Tibial artery (tissue), 4 donors: ENCODE measurements around the gene ERI3.

Experiments used
- DNase-seq, 2 donors: peaks; one replicate each; pipeline ENCODE4 v3.0.0-alpha.2; 2019
- H3K27ac ChIP-seq, 2 donors: fragments of 200-600 bp; sonication (generic) in 1 of 2; 1 replicate in 1 of 2; 2 replicates in 1 of 2; pipeline ENCODE4 v1.5.1; 2018 to 2019; ENCODE audit warnings: mild to moderate bottlenecking in 1 of 2
- H3K27me3 ChIP-seq, 2 donors: fragments of 200-600 bp; sonication (generic) in 1 of 2; one replicate each; pipeline versions ENCODE4 v1.5.1 to v1.6.0; 2016 to 2019
- H3K36me3 ChIP-seq, 3 donors: fragments of 200-600 bp; sonication (generic) in 2 of 3; one replicate each; pipeline ENCODE4 v1.5.1; 2016 to 2019; ENCODE audit warnings: mild to moderate bottlenecking in 2 of 3
- H3K4me1 ChIP-seq, 4 donors: fragments of 200-600 bp; sonication (generic) in 2 of 4; 1 replicate in 3 of 4; 2 replicates in 1 of 4; pipeline ENCODE4 v1.5.1; 2016 to 2019
- H3K4me3 ChIP-seq, 2 donors: fragments of 200-600 bp; sonication (generic) in 1 of 2; 1 replicate in 1 of 2; 2 replicates in 1 of 2; pipeline ENCODE4 v1.5.1; 2018 to 2019; ENCODE audit warnings: mild to moderate bottlenecking in 2 of 2
- H3K9me3 ChIP-seq, 3 donors: fragments of 200-600 bp; sonication (generic) in 1 of 3; one replicate each; pipeline ENCODE4 v1.5.1; 2016 to 2019
- CTCF ChIP-seq, 2 experiments: fragments of 200-600 bp in 1 of 2; fragments of 450-650 bp in 1 of 2; IDR thresholded peaks; one replicate each; pipeline ENCODE4 v1.5.1; 2017 to 2019; ENCODE audit warnings: antibody characterized with exemption in 2 of 2, mild to moderate bottlenecking in 1 of 2, moderate library complexity in 1 of 2
- intact Hi-C: fragments of 100-400 bp; cut with DNase I; formaldehyde crosslinking; loops from one replicate; pipeline ENCODE4 v1.15.0; 2023; ENCODE audit warnings: low total_unique reads

Gene ERI3

GRCh38 chr1:44267438-44267837 lies 87.6 kb downstream of the ERI3 start:
- intact Hi-C loops: no loop called here

GRCh38 chr1:44266400-44267344 lies 88.4 kb downstream of the ERI3 start:
- H3K4me1 ChIP-seq: no peaks in the 10 kb centered on the region
- H3K4me3 ChIP-seq: no peak overlapping the region
- H3K36me3 ChIP-seq: peaks cover 0 to 2% (median 0%) of the 10 kb centered on the region in 3 donors
- H3K27me3 ChIP-seq: no peaks in the 10 kb centered on the region
- intact Hi-C loops: no loop called here
- H3K9me3 ChIP-seq: no peaks in the 10 kb centered on the region
- no peak overlapping the region for H3K27ac ChIP-seq
- TF ChIP-seq CTCF (IDR thresholded peaks at IDR 0.05): no peak
- no peak for DNase-seq

More at GRCh38 chr1:44267438-44267837, 87.6 kb downstream of the ERI3 start:
- Histone ChIP-seq H3K4me3 (no peak overlapping the region), H3K4me1 (no peaks in the 10 kb centered on the region), H3K27ac (no peak overlapping the region), H3K27me3 (no peaks in the 10 kb centered on the region), H3K9me3 (no peaks in the 10 kb centered on the region), H3K36me3 (no peaks in the 10 kb centered on the region)
- TF ChIP-seq CTCF (IDR thresholded peaks at IDR 0.05): no peak
- no peak for DNase-seq

- Histone ChIP-seq H3K36me3 (peaks cover 0 to 6% (median 0%) of the 10 kb centered on the region in 3 donors), H3K4me1 (no peaks in the 10 kb centered on the region), H3K27me3 (no peaks in the 10 kb centered on the region), H3K27ac (no peak overlapping the region), H3K9me3 (no peaks in the 10 kb centered on the region), H3K4me3 (no peak overlapping the region)
- TF ChIP-seq CTCF (IDR thresholded peaks at IDR 0.05): no peak
- DNase-seq: no peak
- intact Hi-C loops: no loop called here
These were observed 89.2 kb downstream of the ERI3 start for GRCh38 chr1:44265656-44266358.

- H3K27me3 ChIP-seq: no peaks in the 10 kb centered on the region
- H3K27ac ChIP-seq: no peak overlapping the region
- H3K4me3 ChIP-seq: no peak overlapping the region
- no peak for DNase-seq
- no peaks in the 10 kb centered on the region for H3K4me1 ChIP-seq
- peaks cover 0 to 6% (median 0%) of the 10 kb centered on the region in 3 donors for H3K36me3 ChIP-seq
- no peak for TF ChIP-seq CTCF (IDR thresholded peaks at IDR 0.05)
- intact Hi-C loops: no loop called here
- H3K9me3 ChIP-seq: no peaks in the 10 kb centered on the region
These were observed 90.6 kb downstream of the ERI3 start for GRCh38 chr1:44264451-44264771.

- Histone ChIP-seq H3K4me3 (no peak overlapping the region), H3K36me3 (peaks cover 0 to 7% (median 0%) of the 10 kb centered on the region in 3 donors), H3K27ac (no peak overlapping the region), H3K9me3 (no peaks in the 10 kb centered on the region), H3K4me1 (no peaks in the 10 kb centered on the region), H3K27me3 (no peaks in the 10 kb centered on the region)
- DNase-seq: no peak
- no peak for TF ChIP-seq CTCF (IDR thresholded peaks at IDR 0.05)
- intact Hi-C loops: no loop called here
These were observed 91.2 kb downstream of the ERI3 start for GRCh38 chr1:44263568-44264450.
